ENCODE results near the gene FOLR2.

FOLR2 gene

DNA sequence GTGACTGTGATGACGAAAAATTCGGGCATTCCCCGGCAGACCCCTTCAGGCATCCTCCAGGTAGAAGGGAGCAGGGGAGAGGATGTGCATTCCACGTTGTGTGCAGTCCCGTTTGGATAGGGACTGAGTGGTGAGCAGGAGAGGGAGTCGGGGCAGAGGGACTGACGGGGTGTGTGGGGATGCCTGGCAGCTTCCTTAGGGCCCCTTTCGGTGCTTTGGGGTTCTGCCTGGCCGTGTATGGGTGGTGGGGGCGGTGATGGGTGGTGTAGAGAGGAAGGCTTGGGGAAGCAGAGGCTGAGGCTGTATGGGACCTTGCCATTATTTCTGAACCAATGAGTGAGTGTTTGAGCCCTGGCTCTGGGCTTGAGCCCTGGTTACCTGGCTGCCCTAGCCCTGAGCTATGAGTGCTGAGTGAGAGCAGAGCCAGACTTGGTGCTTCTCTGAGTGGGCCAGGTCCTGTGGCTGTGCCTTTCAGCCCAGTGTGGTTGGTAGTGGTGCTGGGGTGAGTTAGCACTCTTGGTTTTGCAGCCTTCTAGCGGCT lies 8.9 kb downstream of the FOLR2 start:
- Histone ChIP-seq H3K4me3 (ENCODE audit: low read depth in 1 of 2, low read length in 2 of 2) (peak overlapping the region; percentile 58 to 83), H3K27me3 (ENCODE audit: control insufficient read depth in 1 of 2, insufficient read depth in 2 of 2, low read length in 2 of 2) (no peaks in the 10 kb centered on the region), H3K27ac (ENCODE audit: low read depth, low read length) (peak overlapping the region; percentile 64), H3K9me3 (ENCODE audit: low read length) (no peaks in the 10 kb centered on the region), H3K9ac (ENCODE audit: low read length) (peak overlapping the region; percentile 65), H3K4me1 (ENCODE audit: insufficient read depth, low read length) (peaks cover 39% of the 10 kb centered on the region), H3K36me3 (ENCODE audit: insufficient read depth, low read length) (peaks cover 38% of the 10 kb centered on the region)

DNA sequence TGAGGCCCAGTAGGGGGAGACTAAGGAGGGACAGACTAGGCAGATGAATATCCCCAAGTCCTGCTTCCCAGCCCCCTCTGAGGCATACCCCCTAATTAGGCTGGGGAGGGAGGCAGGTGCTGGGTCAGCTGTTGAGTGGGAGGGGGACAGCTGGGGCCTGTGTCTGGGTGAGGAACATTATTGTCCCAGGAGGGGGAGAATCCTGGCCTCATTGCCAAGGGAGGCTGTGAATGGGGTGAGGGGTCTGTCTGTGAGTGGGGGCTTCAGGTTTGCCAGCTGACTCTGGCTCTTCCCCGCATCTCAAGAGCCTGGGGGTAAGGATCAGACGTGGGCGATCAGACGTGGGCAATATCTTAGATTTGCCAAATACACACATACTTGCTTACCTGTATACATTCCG lies 10.1 kb downstream of the FOLR2 start:
- no peaks in the 10 kb centered on the region for H3K9me3 ChIP-seq (ENCODE audit: low read length)
- no peak overlapping the region for H3K27ac ChIP-seq (ENCODE audit: low read depth, low read length)
- H3K27me3 ChIP-seq (ENCODE audit: control insufficient read depth in 1 of 2, insufficient read depth in 2 of 2, low read length in 2 of 2), result no peaks in the 10 kb centered on the region
- peak overlapping the region in 1 of 2 donors; percentile 0 for H3K4me3 ChIP-seq (ENCODE audit: low read depth in 1 of 2, low read length in 2 of 2)
- H3K36me3 ChIP-seq (ENCODE audit: insufficient read depth, low read length), result peaks cover 51% of the 10 kb centered on the region
- peak overlapping the region; percentile 20 for H3K9ac ChIP-seq (ENCODE audit: low read length)
- peaks cover 39% of the 10 kb centered on the region for H3K4me1 ChIP-seq (ENCODE audit: insufficient read depth, low read length)

DNA sequence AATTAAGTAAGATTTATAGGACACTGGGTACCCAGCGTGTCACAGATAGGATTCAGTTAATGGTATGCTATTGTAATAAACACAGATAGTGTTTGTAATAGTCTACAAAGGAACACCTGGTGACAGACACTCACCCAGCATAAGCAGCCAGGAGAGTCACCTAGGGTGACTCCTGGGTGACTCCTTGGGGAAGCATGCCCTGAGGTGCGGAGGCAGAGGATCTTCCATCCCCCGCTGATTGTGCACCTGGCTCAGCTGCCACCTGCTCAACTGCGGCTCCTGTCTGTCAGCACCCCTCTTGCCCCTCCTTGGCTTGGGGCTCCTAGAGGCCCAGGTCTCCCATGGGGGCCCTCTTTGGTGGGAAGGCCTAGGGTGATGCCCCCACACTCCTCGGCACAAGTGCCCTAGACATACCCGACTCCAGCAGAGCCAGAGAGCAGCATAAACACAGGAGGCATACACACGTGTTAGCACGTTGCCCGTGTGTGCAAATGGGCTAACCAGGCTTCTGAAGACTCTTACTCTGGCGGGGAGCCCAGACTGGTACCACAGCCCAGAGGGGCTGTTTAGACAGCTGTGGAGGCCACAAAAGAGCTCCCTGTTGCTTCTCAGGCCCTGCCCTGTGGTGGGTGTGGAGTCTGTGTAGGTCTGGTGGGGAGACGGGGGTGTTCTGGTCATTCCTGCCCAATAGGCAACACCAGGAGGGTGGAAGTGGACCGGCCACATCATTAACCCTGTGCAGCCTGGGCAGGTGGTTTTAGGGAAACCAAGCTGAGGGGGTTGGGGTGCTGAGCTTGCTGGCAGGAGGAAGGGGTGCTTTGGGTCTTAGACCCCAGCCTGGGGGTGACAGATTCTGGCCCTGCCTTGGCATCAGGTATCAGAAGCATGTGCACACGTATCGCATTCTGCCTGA lies 11.0 kb downstream of the FOLR2 start:
- Histone ChIP-seq H3K9ac (ENCODE audit: low read length) (peak overlapping the region; percentile 20), H3K4me1 (ENCODE audit: insufficient read depth, low read length) (peaks cover 32% of the 10 kb centered on the region), H3K27ac (ENCODE audit: low read depth, low read length) (peak overlapping the region; percentile 39), H3K27me3 (ENCODE audit: control insufficient read depth in 1 of 2, insufficient read depth in 2 of 2, low read length in 2 of 2) (no peaks in the 10 kb centered on the region), H3K9me3 (ENCODE audit: low read length) (no peaks in the 10 kb centered on the region), H3K36me3 (ENCODE audit: insufficient read depth, low read length) (peaks cover 59% of the 10 kb centered on the region), H3K4me3 (ENCODE audit: low read depth in 1 of 2, low read length in 2 of 2) (no peak overlapping the region)

DNA sequence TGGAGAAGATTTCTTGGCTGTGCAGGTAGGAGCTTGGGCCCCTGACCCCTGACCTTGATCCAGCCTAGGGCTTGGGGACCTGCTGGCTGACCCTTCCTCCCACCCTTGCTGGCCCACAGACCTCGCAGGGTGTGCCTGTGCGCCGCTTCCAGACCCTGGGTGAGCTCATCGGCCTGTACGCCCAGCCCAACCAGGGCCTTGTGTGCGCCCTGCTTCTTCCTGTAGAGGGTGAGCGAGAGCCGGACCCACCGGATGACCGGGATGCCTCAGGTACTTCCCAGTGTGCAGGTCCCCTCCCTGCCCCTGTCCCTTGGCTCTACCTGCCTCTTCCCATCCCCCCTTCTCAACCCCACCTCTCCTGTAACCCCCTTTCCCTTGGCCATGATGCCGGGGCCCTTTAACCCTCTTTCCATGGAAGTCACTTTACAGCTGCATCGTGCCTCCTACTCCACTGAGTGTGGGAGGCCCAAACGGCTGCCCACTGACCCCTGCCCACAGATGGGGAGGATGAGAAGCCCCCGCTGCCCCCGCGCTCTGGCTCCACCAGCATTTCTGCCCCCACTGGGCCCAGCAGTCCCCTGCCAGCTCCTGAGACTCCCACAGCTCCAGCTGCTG lies 11.7 kb downstream of the FOLR2 start:
- peaks cover 30% of the 10 kb centered on the region for H3K4me1 ChIP-seq (ENCODE audit: insufficient read depth, low read length)
- H3K4me3 ChIP-seq (ENCODE audit: low read depth in 1 of 2, low read length in 2 of 2), result no peak overlapping the region
- no peak overlapping the region for H3K9ac ChIP-seq (ENCODE audit: low read length)
- H3K9me3 ChIP-seq (ENCODE audit: low read length), result no peaks in the 10 kb centered on the region
- H3K36me3 ChIP-seq (ENCODE audit: insufficient read depth, low read length), result peaks cover 67% of the 10 kb centered on the region
- H3K27ac ChIP-seq (ENCODE audit: low read depth, low read length), result peak overlapping the region; percentile 39
- H3K27me3 ChIP-seq (ENCODE audit: control insufficient read depth in 1 of 2, insufficient read depth in 2 of 2, low read length in 2 of 2), result no peaks in the 10 kb centered on the region

DNA sequence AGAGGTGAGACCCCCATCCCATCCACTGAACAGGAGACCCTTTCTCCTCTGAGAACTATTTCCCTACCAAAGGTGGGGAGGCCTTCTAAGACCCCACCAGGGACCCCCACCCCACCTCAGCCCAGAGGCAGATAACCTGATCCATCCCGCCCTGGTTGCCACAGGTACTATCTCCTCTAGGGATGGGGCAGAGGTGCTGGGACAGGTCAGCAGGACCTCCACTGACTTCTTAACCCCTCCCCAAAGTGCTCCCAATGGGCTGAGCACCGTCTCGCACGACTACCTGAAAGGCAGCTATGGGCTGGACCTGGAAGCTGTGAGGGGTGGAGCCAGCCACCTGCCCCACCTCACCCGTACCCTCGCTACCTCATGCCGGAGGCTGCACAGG lies 12.2 kb downstream of the FOLR2 start:
- no peak overlapping the region for H3K27ac ChIP-seq (ENCODE audit: low read depth, low read length)
- H3K4me1 ChIP-seq (ENCODE audit: insufficient read depth, low read length), result peaks cover 30% of the 10 kb centered on the region
- H3K4me3 ChIP-seq (ENCODE audit: low read depth in 1 of 2, low read length in 2 of 2), result no peak overlapping the region
- H3K9me3 ChIP-seq (ENCODE audit: low read length), result no peaks in the 10 kb centered on the region
- peaks cover 72% of the 10 kb centered on the region for H3K36me3 ChIP-seq (ENCODE audit: insufficient read depth, low read length)
- no peak overlapping the region for H3K9ac ChIP-seq (ENCODE audit: low read length)
- no peaks in the 10 kb centered on the region for H3K27me3 ChIP-seq (ENCODE audit: control insufficient read depth in 1 of 2, insufficient read depth in 2 of 2, low read length in 2 of 2)

DNA sequence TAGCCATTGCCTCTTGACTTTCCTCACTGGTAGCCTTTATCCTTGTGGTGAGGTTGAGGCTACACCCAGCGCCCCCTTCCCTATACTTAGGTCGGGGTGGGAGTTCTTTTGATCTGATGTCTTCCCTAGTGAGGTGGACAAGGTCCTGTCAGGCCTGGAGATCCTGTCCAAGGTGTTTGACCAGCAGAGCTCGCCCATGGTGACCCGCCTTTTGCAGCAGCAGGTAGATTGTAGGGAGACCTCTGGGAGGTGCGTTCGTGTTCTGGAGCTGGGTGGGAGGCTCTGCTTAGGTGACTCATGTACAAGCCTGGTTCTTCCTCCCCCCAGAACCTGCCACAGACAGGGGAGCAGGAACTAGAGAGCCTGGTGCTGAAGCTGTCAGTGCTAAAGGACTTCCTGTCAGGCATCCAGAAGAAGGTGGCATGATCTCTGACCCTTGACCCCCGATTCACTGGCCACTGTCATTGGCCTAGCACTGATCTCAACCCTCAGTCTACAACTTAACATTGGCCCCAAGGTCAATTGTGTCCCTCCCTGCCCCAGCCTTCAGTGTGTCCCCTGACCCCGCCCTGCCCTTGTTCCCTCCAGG lies 12.8 kb downstream of the FOLR2 start:
- Histone ChIP-seq H3K9me3 (ENCODE audit: low read length) (no peaks in the 10 kb centered on the region), H3K9ac (ENCODE audit: low read length) (no peak overlapping the region), H3K27ac (ENCODE audit: low read depth, low read length) (no peak overlapping the region), H3K4me3 (ENCODE audit: low read depth in 1 of 2, low read length in 2 of 2) (no peak overlapping the region), H3K4me1 (ENCODE audit: insufficient read depth, low read length) (peaks cover 30% of the 10 kb centered on the region), H3K27me3 (ENCODE audit: control insufficient read depth in 1 of 2, insufficient read depth in 2 of 2, low read length in 2 of 2) (no peaks in the 10 kb centered on the region), H3K36me3 (ENCODE audit: insufficient read depth, low read length) (peaks cover 78% of the 10 kb centered on the region)

DNA sequence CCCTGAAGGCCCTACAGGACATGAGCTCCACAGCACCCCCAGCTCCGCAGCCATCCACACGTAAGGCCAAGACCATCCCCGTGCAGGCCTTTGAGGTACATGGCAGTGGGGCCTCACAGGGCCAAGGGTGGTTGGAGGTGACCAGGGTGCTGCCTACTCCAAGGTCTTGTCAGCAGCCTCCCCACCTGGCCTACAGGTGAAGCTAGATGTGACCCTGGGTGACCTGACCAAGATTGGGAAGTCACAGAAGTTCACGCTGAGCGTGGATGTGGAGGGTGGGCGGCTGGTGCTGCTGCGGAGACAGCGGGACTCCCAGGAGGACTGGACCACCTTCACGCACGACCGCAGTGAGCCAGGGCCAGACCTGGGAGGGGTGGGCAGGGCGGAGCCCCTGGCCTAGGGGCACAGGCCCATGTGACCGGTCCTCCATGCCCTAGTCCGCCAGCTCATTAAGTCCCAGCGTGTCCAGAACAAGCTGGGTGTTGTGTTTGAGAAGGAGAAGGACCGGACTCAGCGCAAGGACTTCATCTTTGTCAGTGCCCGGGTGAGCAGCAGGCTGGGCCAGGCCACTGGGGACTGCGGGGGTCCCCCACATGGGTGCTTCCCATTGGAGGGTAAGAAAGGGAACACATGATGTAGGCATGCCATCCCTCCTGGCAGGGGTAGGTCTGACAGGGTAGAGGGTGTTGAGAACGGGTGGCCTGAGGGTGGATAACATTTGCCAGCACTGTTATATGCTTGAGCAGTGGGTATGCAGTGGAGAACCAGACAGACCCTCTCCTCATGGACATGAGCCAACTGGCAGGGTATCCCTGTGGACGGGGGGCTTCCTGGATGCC lies 13.6 kb downstream of the FOLR2 start:
- H3K4me1 ChIP-seq (ENCODE audit: insufficient read depth, low read length), result peaks cover 30% of the 10 kb centered on the region
- H3K27ac ChIP-seq (ENCODE audit: low read depth, low read length), result no peak overlapping the region
- no peak overlapping the region for H3K9ac ChIP-seq (ENCODE audit: low read length)
- no peak overlapping the region for H3K4me3 ChIP-seq (ENCODE audit: low read depth in 1 of 2, low read length in 2 of 2)
- H3K36me3 ChIP-seq (ENCODE audit: insufficient read depth, low read length), result peaks cover 85% of the 10 kb centered on the region
- no peaks in the 10 kb centered on the region for H3K9me3 ChIP-seq (ENCODE audit: low read length)
- no peaks in the 10 kb centered on the region for H3K27me3 ChIP-seq (ENCODE audit: control insufficient read depth in 1 of 2, insufficient read depth in 2 of 2, low read length in 2 of 2)

DNA sequence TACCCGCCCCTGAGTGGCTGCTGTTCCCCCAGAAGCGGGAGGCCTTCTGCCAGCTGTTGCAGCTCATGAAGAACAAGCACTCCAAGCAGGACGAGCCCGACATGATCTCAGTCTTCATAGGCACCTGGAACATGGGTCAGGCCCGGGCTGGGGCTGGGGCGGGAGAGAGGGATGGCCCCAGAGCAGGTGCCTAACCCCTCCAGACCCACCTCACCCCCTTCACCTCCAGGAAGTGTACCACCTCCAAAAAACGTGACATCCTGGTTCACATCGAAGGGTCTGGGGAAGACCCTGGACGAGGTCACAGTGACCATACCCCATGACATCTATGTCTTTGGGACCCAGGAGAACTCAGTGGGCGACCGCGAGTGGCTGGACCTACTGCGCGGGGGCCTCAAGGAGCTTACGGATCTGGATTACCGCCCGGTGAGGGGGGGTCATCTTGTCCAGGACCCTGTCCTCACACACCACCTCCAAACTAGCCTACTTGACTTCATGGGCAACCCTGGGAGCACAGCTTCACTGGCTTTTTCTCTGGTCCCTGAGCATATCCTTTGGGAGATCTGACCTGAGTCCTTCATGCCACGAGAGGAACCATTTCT lies 14.3 kb downstream of the FOLR2 start:
- Histone ChIP-seq H3K4me1 (ENCODE audit: insufficient read depth, low read length) (peaks cover 27% of the 10 kb centered on the region), H3K36me3 (ENCODE audit: insufficient read depth, low read length) (peaks cover 91% of the 10 kb centered on the region), H3K27me3 (ENCODE audit: control insufficient read depth in 1 of 2, insufficient read depth in 2 of 2, low read length in 2 of 2) (no peaks in the 10 kb centered on the region), H3K9ac (ENCODE audit: low read length) (no peak overlapping the region), H3K27ac (ENCODE audit: low read depth, low read length) (no peak overlapping the region), H3K4me3 (ENCODE audit: low read depth in 1 of 2, low read length in 2 of 2) (no peak overlapping the region), H3K9me3 (ENCODE audit: low read length) (no peaks in the 10 kb centered on the region)

DNA sequence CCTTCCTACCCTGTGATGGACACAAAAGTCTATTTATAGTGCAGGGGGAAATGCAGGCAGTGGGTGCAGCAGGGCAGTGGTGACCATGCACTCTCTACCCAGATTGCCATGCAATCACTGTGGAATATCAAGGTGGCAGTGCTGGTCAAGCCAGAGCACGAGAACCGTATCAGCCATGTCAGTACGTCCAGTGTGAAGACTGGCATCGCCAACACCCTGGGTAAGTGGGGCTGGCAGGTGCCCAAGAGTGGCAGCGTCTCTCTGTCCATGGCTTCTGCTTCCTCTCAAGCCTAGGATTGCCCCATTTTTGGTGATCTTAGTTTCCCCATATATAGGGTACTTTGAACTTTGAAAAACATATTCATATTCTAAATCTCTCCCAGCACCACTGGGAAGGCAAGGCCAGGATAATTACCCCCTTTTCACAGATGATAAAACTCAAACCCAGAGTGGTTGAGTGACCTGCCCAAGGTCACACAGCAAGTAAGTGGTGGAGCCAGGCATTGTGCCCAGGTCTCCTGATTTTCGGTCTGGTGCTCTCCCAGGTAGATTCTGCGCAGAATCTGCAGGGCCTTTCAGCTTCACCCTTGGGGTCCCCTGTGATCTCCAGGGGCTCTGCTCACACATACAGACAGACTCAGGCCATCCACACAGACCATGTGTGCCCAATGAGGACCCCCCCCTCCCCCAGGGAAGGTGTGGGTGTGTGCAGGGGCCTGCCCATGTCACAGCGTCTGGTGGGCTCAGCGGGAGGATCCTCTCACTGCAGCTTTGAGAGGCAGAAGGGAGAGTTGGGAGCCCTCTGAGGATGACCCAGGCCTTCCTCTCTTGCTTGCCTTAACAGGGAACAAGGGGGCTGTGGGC lies 15.0 kb downstream of the FOLR2 start:
- Histone ChIP-seq H3K4me3 (ENCODE audit: low read depth in 1 of 2, low read length in 2 of 2) (no peak overlapping the region), H3K27me3 (ENCODE audit: control insufficient read depth in 1 of 2, insufficient read depth in 2 of 2, low read length in 2 of 2) (no peaks in the 10 kb centered on the region), H3K36me3 (ENCODE audit: insufficient read depth, low read length) (peaks cover 96% of the 10 kb centered on the region), H3K9ac (ENCODE audit: low read length) (no peak overlapping the region), H3K4me1 (ENCODE audit: insufficient read depth, low read length) (peaks cover 27% of the 10 kb centered on the region), H3K9me3 (ENCODE audit: low read length) (no peaks in the 10 kb centered on the region), H3K27ac (ENCODE audit: low read depth, low read length) (no peak overlapping the region)
